ENCODE data around the gene MDGA2. TPM values are rescaled to one million over a fixed set of nuclear protein-coding genes. Genes with fewer than 3 reads are reported as not detected.

MDGA2 gene
- total and polyA plus RNA-seq, 2 of the 4 experiments (the other 2 are of a cell fraction) = 0.02 TPM; not detected in 1

DNA sequence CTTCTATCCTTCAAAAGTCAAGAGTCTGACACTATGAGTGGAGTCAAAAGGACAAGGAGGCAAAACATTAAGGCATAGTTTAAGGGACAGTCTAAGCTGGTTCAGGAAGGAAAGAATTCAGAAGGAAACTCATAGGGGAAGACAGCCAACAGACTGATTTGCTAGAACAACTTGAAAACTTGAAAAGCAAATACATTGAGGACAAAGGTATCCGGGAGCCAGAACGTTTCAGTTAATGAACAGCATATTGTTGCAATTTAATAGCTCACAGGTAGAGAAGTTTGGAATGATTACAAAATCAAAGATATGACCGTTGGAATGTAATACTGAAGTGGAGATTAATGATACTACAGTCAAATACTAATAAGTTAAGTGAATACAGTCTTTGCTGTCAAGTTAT lies 711.0 kb downstream of the MDGA2 start:
- POLR2A ChIA-PET (ENCODE audit: unreplicated experiment) = no interaction called here
- no peaks in the 10 kb centered on the region for H3K79me1 ChIP-seq (ENCODE audit: low read depth in 1 of 2, low read length in 2 of 2)
- BruUV-seq (replicated peaks) = no TSS peak
- H2BK15ac ChIP-seq (ENCODE audit: low read depth, low read length) = no peak overlapping the region
- no peak overlapping the region for H3K9ac ChIP-seq (ENCODE audit: low read depth, low read length)
- H3K4ac ChIP-seq (ENCODE audit: low read depth, low read length) = no peak overlapping the region
- no peak overlapping the region for H3K14ac ChIP-seq (replicated peaks; ENCODE audit: low read depth, low read length)
- intact Hi-C loops (cut with micrococcal nuclease) (no loop called here), dilution Hi-C loops (cut with HindIII; ENCODE audit: low sequenced_read_pairs, unreplicated experiment) (no loop called here), in situ Hi-C loops (cut with MboI; ENCODE audit: low sequenced_read_pairs) (no loop called here)
- H2AK9ac ChIP-seq (replicated peaks; ENCODE audit: low read depth, low read length, poor library complexity) = no peak overlapping the region
- H3K9me3 ChIP-seq (ENCODE audit: control insufficient read depth, insufficient read depth, low read length) = peaks cover 4% of the 10 kb centered on the region; the same call in 1 of the 2 replicates
- H3K9me1 ChIP-seq (ENCODE audit: insufficient read depth, low read length) = no peaks in the 10 kb centered on the region
- no peak overlapping the region for H2BK120ac ChIP-seq (ENCODE audit: low read depth, low read length)
- H4K20me1 ChIP-seq (ENCODE audit: insufficient read depth, low read length) = no peaks in the 10 kb centered on the region
- H4K91ac ChIP-seq (ENCODE audit: insufficient read depth, low read depth, low read length) = no peak overlapping the region
- H3K56ac ChIP-seq (ENCODE audit: extremely low read depth, insufficient read depth, low read length) = no peak overlapping the region
- H2AFZ ChIP-seq (replicated peaks; ENCODE audit: low read length, poor library complexity) = no peak overlapping the region
- H4K5ac ChIP-seq (ENCODE audit: low read depth, low read length) = no peak overlapping the region
- H3K23ac ChIP-seq (ENCODE audit: low read depth, low read length) = no peak overlapping the region
- no peaks in the 10 kb centered on the region for H3K27me3 ChIP-seq (ENCODE audit: control insufficient read depth, insufficient read depth, low read length)
- H3K18ac ChIP-seq (ENCODE audit: low read depth, low read length) = no peak overlapping the region
- no peak overlapping the region for H3K27ac ChIP-seq (ENCODE audit: insufficient read depth, low read length)
- no peak for ATAC-seq (ENCODE audit: low read depth)
- no peak overlapping the region for H2AK5ac ChIP-seq (ENCODE audit: low read depth, low read length)
- H3K4me3 ChIP-seq (ENCODE audit: insufficient read depth, low read depth, low read length) = no peak overlapping the region
- TF ChIP-seq MAZ (IDR thresholded peaks at IDR 0.05; ENCODE audit: borderline replicate concordance, low read depth, low read length) (no peak), RAD21 (IDR thresholded peaks at IDR 0.05; ENCODE audit: low read length) (no peak), SMC3 (IDR thresholded peaks at IDR 0.05; ENCODE audit: low read depth, low read length) (no peak), RCOR1 (IDR thresholded peaks at IDR 0.05; ENCODE audit: insufficient replicate concordance, low read length) (no peak), MAFK (IDR thresholded peaks at IDR 0.05; ENCODE audit: low read depth, low read length) (no peak), BHLHE40 (IDR thresholded peaks at IDR 0.05; ENCODE audit: low read depth, low read length) (no peak), NFE2L2 (IDR thresholded peaks at IDR 0.05; ENCODE audit: low read depth, low read length) (no peak), RFX5 (IDR thresholded peaks at IDR 0.05; ENCODE audit: low read depth, low read length) (no peak), CEBPB (IDR thresholded peaks at IDR 0.05; ENCODE audit: low read depth, low read length) (no peak), POLR2A (IDR thresholded peaks at IDR 0.05; ENCODE audit: low read depth, low read length) (no peak), CHD1 (IDR thresholded peaks at IDR 0.05; ENCODE audit: low read depth, low read length) (no peak), MXI1 (IDR thresholded peaks at IDR 0.05; ENCODE audit: borderline replicate concordance, low read depth, low read length) (no peak), FOS (IDR thresholded peaks at IDR 0.05; ENCODE audit: low read depth, low read length) (no peak)
- TF ChIP-seq, protein P1, sequence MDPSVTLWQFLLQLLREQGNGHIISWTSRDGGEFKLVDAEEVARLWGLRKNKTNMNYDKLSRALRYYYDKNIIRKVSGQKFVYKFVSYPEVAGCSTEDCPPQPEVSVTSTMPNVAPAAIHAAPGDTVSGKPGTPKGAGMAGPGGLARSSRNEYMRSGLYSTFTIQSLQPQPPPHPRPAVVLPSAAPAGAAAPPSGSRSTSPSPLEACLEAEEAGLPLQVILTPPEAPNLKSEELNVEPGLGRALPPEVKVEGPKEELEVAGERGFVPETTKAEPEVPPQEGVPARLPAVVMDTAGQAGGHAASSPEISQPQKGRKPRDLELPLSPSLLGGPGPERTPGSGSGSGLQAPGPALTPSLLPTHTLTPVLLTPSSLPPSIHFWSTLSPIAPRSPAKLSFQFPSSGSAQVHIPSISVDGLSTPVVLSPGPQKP (IDR thresholded peaks at IDR 0.05; ENCODE audit: borderline replicate concordance, low read depth, low read length) = no peak
- TF ChIP-seq, protein P2, sequence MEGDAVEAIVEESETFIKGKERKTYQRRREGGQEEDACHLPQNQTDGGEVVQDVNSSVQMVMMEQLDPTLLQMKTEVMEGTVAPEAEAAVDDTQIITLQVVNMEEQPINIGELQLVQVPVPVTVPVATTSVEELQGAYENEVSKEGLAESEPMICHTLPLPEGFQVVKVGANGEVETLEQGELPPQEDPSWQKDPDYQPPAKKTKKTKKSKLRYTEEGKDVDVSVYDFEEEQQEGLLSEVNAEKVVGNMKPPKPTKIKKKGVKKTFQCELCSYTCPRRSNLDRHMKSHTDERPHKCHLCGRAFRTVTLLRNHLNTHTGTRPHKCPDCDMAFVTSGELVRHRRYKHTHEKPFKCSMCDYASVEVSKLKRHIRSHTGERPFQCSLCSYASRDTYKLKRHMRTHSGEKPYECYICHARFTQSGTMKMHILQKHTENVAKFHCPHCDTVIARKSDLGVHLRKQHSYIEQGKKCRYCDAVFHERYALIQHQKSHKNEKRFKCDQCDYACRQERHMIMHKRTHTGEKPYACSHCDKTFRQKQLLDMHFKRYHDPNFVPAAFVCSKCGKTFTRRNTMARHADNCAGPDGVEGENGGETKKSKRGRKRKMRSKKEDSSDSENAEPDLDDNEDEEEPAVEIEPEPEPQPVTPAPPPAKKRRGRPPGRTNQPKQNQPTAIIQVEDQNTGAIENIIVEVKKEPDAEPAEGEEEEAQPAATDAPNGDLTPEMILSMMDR (conservative IDR thresholded peaks at IDR 0.05; ENCODE audit: low read depth, low read length) = no peak
- TF ChIP-seq, protein P3, sequence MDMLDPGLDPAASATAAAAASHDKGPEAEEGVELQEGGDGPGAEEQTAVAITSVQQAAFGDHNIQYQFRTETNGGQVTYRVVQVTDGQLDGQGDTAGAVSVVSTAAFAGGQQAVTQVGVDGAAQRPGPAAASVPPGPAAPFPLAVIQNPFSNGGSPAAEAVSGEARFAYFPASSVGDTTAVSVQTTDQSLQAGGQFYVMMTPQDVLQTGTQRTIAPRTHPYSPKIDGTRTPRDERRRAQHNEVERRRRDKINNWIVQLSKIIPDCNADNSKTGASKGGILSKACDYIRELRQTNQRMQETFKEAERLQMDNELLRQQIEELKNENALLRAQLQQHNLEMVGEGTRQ (IDR thresholded peaks at IDR 0.05; ENCODE audit: low read depth, low read length) = no peak
- no peak for DNase-seq
- WGBS, 2 experiments (ENCODE audit: extremely low coverage in 2 of 2, insufficient read length in 1 of 2) = no CpG with 5 or more reads among the region's 3 CpGs
- no peak overlapping the region for H2BK5ac ChIP-seq (ENCODE audit: low read depth, low read length, poor library complexity, severe bottlenecking)
- no peaks in the 10 kb centered on the region for H3K4me1 ChIP-seq (ENCODE audit: control insufficient read depth, insufficient read depth, low read length)
- no peak overlapping the region for H2BK20ac ChIP-seq (ENCODE audit: low read depth, low read length)
- no peak overlapping the region for H3K4me2 ChIP-seq (ENCODE audit: low read depth, low read length)
- CTCF ChIA-PET = no interaction called here
- H4K8ac ChIP-seq (ENCODE audit: low read depth in 2 of 2, low read length in 2 of 2) = no peak overlapping the region
- no peaks in the 10 kb centered on the region for H3K36me3 ChIP-seq (ENCODE audit: control insufficient read depth, insufficient read depth, low read length)

Data from IMR-90 (cell line).